Measurements from ENCODE around the gene TGM1.

DNA sequence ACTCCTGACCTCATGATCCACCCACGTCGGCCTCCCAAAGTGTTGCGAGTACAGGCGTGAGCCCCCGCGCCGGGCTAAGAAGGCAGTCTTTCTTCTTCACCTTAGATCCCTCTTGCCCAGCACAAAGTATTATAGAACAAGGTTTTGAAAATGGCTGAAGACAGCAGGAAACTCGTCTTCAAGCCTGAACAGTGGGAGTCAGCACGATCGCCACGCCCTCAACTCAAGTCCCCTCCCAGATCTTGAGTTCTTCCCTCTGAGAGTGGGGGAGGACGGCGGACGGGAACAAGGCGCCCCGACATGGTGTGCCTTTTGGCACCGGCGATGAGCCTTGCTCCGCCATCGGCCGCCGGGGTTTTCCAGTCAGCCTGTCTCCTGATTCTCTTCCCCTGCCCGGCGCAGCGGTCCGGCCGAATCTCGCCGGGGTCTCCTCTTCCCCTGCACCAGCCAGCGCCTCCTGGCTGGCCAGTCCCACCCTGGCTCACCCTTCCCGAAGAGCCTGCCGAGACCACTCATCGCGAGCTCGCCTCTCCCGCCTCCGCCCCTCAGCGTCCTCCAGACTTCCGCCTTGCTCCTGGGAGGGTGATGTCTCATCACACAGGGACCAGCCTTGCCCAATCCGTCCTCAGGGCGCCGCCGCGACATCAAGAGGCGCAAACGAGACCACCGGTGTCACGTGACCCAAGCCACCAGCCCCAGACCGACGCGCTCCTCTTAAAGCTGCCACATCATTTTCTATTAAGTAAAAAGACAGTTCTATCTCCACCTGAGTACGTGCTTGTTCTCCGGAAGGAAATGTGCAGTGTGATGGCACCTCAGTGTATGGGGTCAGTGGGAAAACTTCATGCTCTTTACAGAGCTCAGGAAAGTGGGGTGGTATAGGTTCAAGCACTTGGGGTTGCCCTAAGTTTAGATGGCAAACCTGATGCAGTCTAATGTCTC is 49.8 kb downstream of the TGM1 start, which contains the start of gene CHMP4A:
- TF ChIP-seq POLR2A (IDR thresholded peaks at IDR 0.05) (peak; percentile 83 to 93), CTCF (IDR thresholded peaks at IDR 0.05 in 4 of 5, conservative IDR thresholded peaks at IDR 0.05 in 1 of 5) (peak in 3 of 5 experiments; percentile 11 to 44 (median 38))
